NT2/D1 (cell line): ENCODE results near the gene HPCAL1.

Experiments
- SUZ12 ChIP-seq: IDR thresholded peaks from 2 replicates; pipeline ENCODE4 v1.6.1; 2011; ENCODE audit not compliant: insufficient read length, insufficient read depth; ENCODE audit errors: extremely low read depth
- YY1 ChIP-seq: IDR thresholded peaks from 2 replicates; pipeline ENCODE4 v1.6.1; 2011; ENCODE audit not compliant: insufficient read length, insufficient read depth
- ZNF274 ChIP-seq: IDR thresholded peaks from 2 replicates; pipeline ENCODE4 v1.6.1; 2011; ENCODE audit warnings: mild to moderate bottlenecking, low read depth, low read length

GRCh38 chr2:10475221-10475722 lies 172.6 kb downstream of the HPCAL1 start:
- no peak for TF ChIP-seq ZNF274
- no peak for TF ChIP-seq YY1
- TF ChIP-seq SUZ12 = no peak
